ENCODE data around the gene SUMO3. TPM values are rescaled to one million over a fixed set of nuclear protein-coding genes. Genes with fewer than 3 reads are reported as not detected.

SUMO3 gene
- total RNA-seq, 1 experiment from 2014 or later, result 177 TPM

DNA sequence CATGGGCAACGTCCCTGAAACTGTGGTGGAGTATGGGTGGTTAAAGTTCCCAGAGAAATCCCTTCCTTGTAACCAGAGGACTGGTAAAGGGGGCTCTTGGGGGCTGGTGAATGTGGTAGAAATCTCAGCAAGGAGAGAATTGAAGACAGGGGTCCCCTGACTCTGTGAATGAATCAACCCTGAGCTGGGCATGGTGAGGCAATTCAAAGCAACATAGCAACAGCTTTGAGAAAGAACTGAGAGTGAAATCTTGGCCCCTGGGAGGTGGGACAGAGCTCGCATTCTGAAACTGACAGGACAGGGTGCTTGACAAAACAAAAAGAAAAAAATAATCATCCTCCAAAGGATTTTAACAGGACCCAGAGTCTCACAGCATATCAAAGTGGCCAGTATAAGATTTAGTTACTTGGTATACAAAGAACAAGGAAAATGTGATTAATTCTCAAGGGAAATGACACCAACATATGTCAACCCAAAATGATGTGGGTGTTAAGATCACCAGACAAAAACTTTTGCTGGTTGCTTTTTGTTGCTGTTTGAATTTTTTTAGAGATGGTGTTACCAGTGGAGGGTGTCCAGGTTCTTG is 11.7 kb upstream of the SUMO3 start:
- DNase-seq (ENCODE audit: low spot score), result no peak

DNA sequence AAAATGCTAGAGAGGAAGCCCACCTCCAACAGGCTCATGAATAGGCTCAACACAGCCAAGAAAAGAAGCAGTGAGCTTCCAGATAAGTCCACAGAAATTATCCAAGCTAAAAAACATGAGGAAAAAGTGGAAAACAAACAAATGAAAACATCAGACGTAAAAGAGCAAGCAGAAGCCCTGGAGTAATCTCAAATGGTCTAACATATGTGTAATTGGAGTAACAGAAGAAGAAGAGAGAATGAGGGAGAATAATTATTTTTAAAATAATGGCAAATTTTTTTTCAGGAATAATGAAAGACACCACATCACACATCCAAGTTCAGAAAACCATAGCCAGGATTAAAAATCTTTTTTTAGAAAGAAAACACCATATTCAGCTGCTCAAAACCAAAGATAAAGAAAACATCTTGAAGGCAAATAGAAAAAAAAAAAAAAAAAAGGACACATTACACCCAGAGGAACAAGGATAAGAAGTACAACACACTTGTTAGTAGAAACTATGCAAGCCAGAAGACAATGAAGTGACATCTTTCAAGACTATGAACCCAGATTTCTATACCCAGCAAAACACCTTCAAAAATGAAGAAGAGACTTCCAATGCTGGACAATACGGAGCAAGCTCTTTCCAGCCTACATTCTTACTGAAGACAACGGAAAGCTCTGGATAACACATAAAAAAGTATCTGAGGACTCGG is 10.6 kb upstream of the SUMO3 start:
- DNase-seq (ENCODE audit: low spot score), result no peak

DNA sequence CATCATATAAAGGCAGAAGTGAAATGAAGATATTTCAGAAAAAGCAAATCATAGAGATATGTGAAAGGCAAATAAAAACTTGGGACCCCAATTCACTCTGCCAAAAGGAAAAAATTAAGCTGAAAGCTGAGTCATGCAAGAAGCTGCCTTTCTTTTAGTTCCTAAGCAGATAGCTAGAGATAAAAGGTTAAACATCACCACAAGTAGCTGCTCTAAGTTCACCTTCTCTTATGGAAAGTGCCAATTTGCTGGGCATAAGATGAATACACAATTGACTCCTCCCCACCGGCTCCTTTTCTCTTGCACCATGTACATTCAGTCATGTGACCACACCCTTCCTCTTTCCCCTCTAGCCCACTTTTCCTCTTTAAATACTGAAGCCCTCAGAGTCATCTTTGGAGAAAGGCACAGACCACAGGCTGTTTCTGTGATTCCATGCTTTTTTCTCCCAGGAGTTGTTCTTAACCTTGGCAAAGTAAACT is 5.4 kb upstream of the SUMO3 start:
- DNase-seq (ENCODE audit: low spot score), result no peak

- no peak for DNase-seq (ENCODE audit: low spot score)
Observed at GRCh38 chr21:44822484-44823178, 4.8 kb upstream of the SUMO3 start.

DNA sequence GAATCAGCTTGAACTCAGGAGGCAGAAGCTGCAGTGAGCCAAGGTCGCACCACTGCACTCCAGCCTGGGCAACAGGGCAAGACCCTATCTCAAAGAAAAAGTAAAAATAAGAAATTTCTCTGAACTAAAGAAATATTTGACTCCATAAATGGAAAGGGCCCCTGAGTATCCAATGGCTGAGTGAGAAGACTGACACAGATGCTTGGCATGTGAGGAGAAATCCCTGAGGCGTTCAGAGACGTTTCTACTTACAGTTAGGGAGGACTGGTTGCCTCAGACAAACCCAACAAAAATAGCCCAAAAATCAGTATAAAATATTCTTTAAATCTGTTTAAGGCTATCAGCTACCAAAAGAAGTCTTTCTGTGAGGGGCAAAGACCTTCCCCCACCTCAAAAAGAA is 3.0 kb upstream of the SUMO3 start:
- no peak for DNase-seq (ENCODE audit: low spot score)

DNA sequence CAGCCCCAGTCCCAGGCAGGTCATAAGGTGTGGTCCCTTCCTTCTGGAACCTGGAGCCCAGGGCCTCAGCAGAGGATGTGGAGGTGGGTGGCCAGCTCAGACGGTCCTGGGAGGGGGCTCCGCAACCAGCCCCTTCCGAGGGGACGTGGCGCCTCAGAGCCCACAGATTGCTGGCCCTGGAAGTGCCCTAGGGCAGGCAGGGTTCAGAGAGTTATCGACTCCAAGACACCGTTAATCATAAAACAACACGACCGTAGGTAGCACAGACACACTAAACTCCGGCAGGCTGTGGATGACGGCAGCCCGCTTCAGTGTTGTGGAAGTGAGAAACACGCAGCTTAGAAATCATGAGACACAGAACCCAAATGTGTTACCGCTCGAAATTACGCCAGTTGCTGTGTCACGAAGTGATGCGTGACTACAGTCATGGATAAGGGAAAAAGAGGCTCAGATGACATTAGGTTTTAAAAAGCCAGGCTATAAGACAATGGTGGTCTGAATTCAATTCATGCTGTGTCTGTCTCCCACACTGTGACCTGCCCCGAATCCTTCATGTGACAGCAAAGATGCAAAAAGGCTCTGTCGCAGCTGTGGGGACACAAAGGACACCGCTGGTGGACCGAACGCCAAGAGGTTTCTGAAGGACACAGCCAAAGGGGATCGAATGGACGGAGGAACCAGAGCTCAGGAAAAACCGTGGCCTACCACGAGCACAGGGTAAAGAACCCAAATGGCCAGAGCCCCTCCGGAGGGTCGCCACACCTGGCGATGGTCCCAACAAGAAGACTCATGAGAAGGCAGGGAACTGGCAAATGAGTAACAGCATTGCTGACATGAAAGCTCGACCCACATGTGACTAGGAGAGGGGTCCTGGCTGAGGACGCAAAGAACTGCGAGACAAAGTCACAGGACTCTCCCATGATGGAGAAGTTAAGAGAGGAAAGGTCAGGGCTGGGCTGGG is 1.7 kb upstream of the SUMO3 start:
- DNase-seq (ENCODE audit: low spot score), result no peak

GRCh38 chr21:44818640-44819011 is 764 bp upstream of the SUMO3 start:
- DNase-seq (ENCODE audit: low spot score), result no peak

DNA sequence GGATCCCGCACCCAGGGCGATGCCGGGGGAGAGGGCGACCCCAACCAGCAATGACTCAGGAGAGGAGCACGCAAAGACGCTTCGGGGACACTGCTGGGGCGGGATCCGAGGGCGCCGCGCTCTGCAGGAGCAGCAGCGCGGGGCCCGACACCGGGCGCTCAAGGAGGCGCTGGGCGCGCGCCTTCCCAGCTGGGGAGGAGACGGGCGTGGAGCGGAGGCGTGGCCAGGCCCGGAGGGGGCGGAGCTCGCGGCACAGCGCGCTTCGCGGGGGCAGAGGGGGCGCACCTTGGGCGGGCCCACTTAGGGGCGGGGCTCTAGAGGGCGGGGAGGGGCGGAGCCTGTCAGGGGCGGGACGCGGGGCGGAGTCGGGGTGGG is 369 bp downstream of the SUMO3 start:
- peak; percentile 71 for DNase-seq (ENCODE audit: low spot score)

GRCh38 chr21:44816761-44817505 is 929 bp downstream of the SUMO3 start:
- DNase-seq (ENCODE audit: low spot score), result no peak

- no peak for DNase-seq (ENCODE audit: low spot score)
Observed at GRCh38 chr21:44815852-44816628, 1.8 kb downstream of the SUMO3 start.

DNA sequence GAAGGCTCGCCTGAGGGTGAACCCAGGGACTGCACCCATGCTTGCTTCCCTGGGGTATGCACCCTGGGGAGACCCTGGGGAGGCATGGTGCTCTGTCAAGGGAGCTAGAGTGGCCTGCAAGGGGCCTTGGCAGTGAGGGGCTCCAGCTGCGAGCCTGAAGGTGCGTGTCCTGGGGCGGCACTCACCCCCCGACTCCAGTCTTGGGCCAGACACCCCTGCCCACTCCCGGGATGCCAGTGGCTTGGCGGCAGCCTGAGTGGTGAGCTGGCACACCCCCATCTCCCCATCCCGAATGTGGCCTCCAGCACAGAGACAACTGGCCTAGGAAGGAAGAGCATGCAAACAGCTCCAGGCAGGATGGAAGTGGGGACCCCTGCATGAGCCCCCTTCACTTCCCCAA is 2.6 kb downstream of the SUMO3 start:
- no peak for DNase-seq (ENCODE audit: low spot score)

DNA sequence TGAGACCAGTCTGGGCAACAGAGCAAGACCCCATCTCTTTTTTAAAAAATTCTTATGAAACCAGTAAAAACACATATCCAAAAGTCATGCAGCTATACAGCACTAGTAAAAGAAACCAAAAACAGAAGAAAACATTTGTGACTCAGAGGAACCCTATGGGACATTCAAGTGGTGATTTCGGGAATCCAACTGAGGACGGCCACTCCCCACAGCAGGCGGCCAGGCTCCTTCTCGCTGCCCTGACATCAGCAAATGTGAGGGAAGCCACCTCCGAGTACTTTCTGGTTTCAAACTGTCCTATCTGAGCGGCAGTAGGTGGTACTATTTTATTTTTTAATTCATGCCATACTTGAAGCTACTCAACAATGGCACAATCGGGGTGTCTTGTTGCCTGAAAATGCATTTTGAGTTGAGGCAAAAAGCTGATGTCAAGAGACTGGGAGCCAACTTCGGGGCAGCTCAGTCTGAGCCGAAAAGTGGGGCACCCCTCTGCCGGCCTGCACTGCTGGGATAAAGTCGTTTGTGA is 3.3 kb downstream of the SUMO3 start:
- DNase-seq (ENCODE audit: low spot score), result no peak

GRCh38 chr21:44813727-44814126 is 4.1 kb downstream of the SUMO3 start:
- no peak for DNase-seq (ENCODE audit: low spot score)

DNA sequence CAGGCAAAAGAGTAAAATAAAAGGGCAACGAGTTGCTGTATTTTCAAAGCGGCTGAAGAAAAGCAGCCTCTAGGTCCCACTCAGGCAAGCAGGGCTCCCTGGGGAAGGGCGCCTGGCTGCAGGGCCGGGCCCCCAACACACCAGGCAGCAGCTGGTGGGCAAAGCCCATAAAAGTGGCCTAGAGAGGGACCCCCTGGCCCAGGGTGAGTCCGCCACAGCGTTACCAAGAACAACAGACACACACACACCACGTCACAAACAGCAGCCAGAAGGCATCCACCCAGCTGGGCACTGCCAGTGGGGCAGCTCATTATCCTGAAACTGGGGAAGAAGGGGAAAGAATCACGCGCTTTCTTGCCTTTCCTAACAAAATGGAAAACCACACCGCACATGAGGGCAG is 4.7 kb downstream of the SUMO3 start:
- no peak for DNase-seq (ENCODE audit: low spot score)

- no peak for DNase-seq (ENCODE audit: low spot score)
Observed at GRCh38 chr21:44812640-44813039, 5.2 kb downstream of the SUMO3 start.

- DNase-seq (ENCODE audit: low spot score), result no peak
Observed at GRCh38 chr21:44810779-44811178, 7.1 kb downstream of the SUMO3 start.

GRCh38 chr21:44805859-44806258 is 12.0 kb downstream of the SUMO3 start:
- no peak for DNase-seq (ENCODE audit: low spot score)

GRCh38 chr21:44805226-44805625 is 12.6 kb downstream of the SUMO3 start:
- no peak for DNase-seq (ENCODE audit: low spot score)

- DNase-seq (ENCODE audit: low spot score), result no peak
Observed at GRCh38 chr21:44804762-44805161, 13.1 kb downstream of the SUMO3 start.

GRCh38 chr21:44803651-44804050 is 14.2 kb downstream of the SUMO3 start:
- no peak for DNase-seq (ENCODE audit: low spot score)
